Natural killer cell (primary cell): ENCODE data around the gene DCN. TPM values are rescaled to one million over a fixed set of nuclear protein-coding genes. Genes with fewer than 3 reads are reported as not detected.

Experiments used
- ATAC-seq, 3 donors: fragments of 150-1000 bp in 2 of 3; fragments of 200-7000 bp in 1 of 3; cut with Tn5 transposase; 1 replicate in 1 of 3; 2 replicates in 2 of 3; pipeline ENCODE4 v1.10.0; 2021; ENCODE audit warnings: mild to moderate bottlenecking in 2 of 3, moderate library complexity in 2 of 3
- DNase-seq, 2 donors: peaks; one replicate each; pipeline versions ENCODE4 v3.0.0 to v3.0.0-alpha.2; 2013 to 2021; ENCODE audit warnings: mixed read lengths in 1 of 2
- H3K27ac ChIP-seq: one replicate; pipeline ENCODE4 v1.5.1; 2013; ENCODE audit warnings: mild to moderate bottlenecking, low read length
- H3K27me3 ChIP-seq: one replicate; pipeline ENCODE4 v1.6.1; 2013; ENCODE audit warnings: low read length; ENCODE audit not compliant: control insufficient read depth, insufficient read depth
- H3K36me3 ChIP-seq: one replicate; pipeline ENCODE4 v1.6.1; 2013; ENCODE audit warnings: low read length; ENCODE audit not compliant: control insufficient read depth, insufficient read depth
- H3K4me1 ChIP-seq: one replicate; pipeline ENCODE4 v1.6.1; 2013; ENCODE audit warnings: low read length; ENCODE audit not compliant: control insufficient read depth, insufficient read depth
- H3K4me3 ChIP-seq: one replicate; pipeline ENCODE4 v1.5.1; 2013; ENCODE audit warnings: low read length
- H3K9me3 ChIP-seq: one replicate; pipeline ENCODE4 v1.6.1; 2013; ENCODE audit warnings: low read length; ENCODE audit not compliant: control insufficient read depth, insufficient read depth
- H3K27ac Mint-ChIP-seq, 2 donors: one replicate each; pipeline ENCODE4 v1.8.0; 2022; ENCODE audit warnings: mild to moderate bottlenecking in 2 of 2, mixed read lengths in 2 of 2, moderate library complexity in 1 of 2
- H3K27me3 Mint-ChIP-seq, 2 donors: one replicate each; pipeline ENCODE4 v1.8.0; 2022; ENCODE audit warnings: low read depth in 2 of 2, mixed read lengths in 2 of 2
- H3K36me3 Mint-ChIP-seq: one replicate; pipeline ENCODE4 v1.8.0; 2022; ENCODE audit warnings: mixed read lengths
- H3K4me1 Mint-ChIP-seq, 2 donors: one replicate each; pipeline ENCODE4 v1.8.0; 2022; ENCODE audit warnings: mixed read lengths in 2 of 2
- H3K4me3 Mint-ChIP-seq: one replicate; pipeline ENCODE4 v1.8.0; 2022; ENCODE audit warnings: mild to moderate bottlenecking, moderate library complexity, mixed read lengths
- H3K9me3 Mint-ChIP-seq, 2 donors: one replicate each; pipeline ENCODE4 v1.8.0; 2022; ENCODE audit warnings: mixed read lengths in 2 of 2
- WGBS: methylation state at CpG from one replicate; pipeline ENCODE4 v1.1.7; 2013; ENCODE audit warnings: missing lambda C conversion rate; ENCODE audit not compliant: insufficient coverage; 5-methylcytosine and 5-hydroxymethylcytosine counted together
- intact Hi-C: fragments of 100-400 bp; cut with micrococcal nuclease; formaldehyde crosslinking; loops from one replicate; pipeline ENCODE4 v1.14.2; 2022
- total RNA-seq, 4 donors: library from RNA; stranded (reverse); fragments of 120-200 nt in 1 of 4; gene quantifications; one replicate each; pipeline versions ENCODE4 v1.2.3 to v1.2.4, GENCODE V29; 2013 to 2022
- TF ChIP-seq, protein P1 (sequence below): fragments of 200-600 bp; IDR thresholded peaks from one replicate; pipeline ENCODE4 v1.8.0; 2022; ENCODE audit warnings: antibody characterized with exemption

DCN gene
- total RNA-seq, 3 donors from 2014 or later (not counting 1 experiment from before 2014, with no cell fraction given): 0.90 TPM; not detected in 2

DNA sequence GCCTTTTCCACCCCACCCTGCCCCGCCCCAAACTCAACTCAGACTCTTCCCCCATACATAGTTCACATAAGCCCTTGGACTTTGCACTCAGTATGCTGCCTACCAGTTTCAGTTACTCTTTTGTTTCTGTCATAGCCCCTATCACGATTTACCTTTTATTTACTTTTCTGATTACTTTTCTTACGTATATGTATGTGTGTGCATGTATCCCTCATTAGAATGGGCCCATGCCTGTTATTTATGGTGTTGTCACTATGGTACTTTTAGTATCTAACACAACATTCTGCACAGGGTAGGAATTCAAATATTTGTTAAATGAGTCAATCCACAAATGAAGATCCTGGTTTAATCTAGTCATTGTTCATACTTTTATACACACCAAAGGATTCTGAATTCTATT lies 54.9 kb downstream of the DCN start:
- Mint-ChIP-seq H3K9me3 (peaks cover 7 to 9% of the 10 kb centered on the region in 2 donors), H3K36me3 (no peaks in the 10 kb centered on the region), H3K27ac (no peak overlapping the region), H3K4me3 (no peak overlapping the region), H3K4me1 (no peaks in the 10 kb centered on the region), H3K27me3 (no peaks in the 10 kb centered on the region)
- WGBS: 73% methylated on average over 1 of the region's 3 CpGs
- Histone ChIP-seq H3K36me3 (no peaks in the 10 kb centered on the region), H3K4me1 (no peaks in the 10 kb centered on the region), H3K27me3 (no peaks in the 10 kb centered on the region), H3K27ac (no peak overlapping the region), H3K9me3 (no peaks in the 10 kb centered on the region), H3K4me3 (no peak overlapping the region)
- no peak for DNase-seq
- ATAC-seq: no peak
- TF ChIP-seq, protein P1, sequence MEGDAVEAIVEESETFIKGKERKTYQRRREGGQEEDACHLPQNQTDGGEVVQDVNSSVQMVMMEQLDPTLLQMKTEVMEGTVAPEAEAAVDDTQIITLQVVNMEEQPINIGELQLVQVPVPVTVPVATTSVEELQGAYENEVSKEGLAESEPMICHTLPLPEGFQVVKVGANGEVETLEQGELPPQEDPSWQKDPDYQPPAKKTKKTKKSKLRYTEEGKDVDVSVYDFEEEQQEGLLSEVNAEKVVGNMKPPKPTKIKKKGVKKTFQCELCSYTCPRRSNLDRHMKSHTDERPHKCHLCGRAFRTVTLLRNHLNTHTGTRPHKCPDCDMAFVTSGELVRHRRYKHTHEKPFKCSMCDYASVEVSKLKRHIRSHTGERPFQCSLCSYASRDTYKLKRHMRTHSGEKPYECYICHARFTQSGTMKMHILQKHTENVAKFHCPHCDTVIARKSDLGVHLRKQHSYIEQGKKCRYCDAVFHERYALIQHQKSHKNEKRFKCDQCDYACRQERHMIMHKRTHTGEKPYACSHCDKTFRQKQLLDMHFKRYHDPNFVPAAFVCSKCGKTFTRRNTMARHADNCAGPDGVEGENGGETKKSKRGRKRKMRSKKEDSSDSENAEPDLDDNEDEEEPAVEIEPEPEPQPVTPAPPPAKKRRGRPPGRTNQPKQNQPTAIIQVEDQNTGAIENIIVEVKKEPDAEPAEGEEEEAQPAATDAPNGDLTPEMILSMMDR: no peak
- intact Hi-C loops: no loop called here

DNA sequence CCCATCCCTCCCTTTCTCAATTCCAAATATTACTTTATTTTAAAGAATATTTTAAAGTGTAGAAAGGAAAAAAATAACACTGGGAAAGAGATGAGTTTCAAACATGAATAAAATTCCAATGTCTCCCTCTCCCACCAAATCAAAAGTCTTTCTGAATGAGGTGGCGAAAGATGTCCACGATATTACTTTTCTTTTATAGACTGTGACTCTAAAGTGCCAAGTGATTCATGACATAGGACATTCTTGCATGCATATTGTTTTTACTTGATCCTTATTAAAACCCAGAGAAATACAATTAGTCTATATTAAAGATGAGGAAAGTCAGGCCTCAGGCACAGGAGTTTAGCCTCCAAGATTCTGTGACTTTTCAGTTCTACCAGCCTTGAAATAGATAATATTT lies 55.3 kb downstream of the DCN start:
- intact Hi-C loops: no loop called here
- TF ChIP-seq, protein P1: no peak
- ATAC-seq (no peak), DNase-seq (no peak)
- Mint-ChIP-seq H3K27me3 (no peaks in the 10 kb centered on the region), H3K9me3 (peaks cover 7 to 9% of the 10 kb centered on the region in 2 donors), H3K4me1 (no peaks in the 10 kb centered on the region), H3K4me3 (no peak overlapping the region), H3K27ac (no peak overlapping the region), H3K36me3 (no peaks in the 10 kb centered on the region)
- Histone ChIP-seq H3K27ac (no peak overlapping the region), H3K36me3 (no peaks in the 10 kb centered on the region), H3K4me1 (no peaks in the 10 kb centered on the region), H3K27me3 (no peaks in the 10 kb centered on the region), H3K4me3 (no peak overlapping the region), H3K9me3 (no peaks in the 10 kb centered on the region)
- 86% methylated on average over 1 of the region's 2 CpGs for WGBS

DNA sequence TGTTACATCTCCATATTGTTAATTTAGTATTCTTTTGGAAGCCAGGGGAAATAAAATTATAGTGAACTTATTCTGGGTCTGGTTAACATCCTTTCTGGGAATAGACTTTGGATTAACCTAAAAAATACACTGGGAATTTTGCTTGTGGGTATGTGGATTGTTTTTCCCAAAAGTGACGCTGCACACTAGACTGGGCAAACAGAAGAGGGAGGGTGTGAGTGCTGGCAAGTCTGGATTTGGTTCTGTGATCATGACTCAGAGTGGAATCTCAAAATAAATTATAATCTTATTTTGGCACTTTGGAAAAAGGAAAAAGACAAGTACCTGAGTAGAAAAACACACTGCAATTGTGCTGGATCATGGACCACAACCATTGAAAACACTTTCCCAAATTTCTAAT lies 56.1 kb downstream of the DCN start:
- intact Hi-C loops: no loop called here
- TF ChIP-seq, protein P1: no peak
- ATAC-seq: no peak
- Mint-ChIP-seq H3K9me3 (peaks cover 7 to 9% of the 10 kb centered on the region in 2 donors), H3K36me3 (no peaks in the 10 kb centered on the region), H3K4me1 (no peaks in the 10 kb centered on the region), H3K27ac (no peak overlapping the region), H3K27me3 (no peaks in the 10 kb centered on the region), H3K4me3 (no peak overlapping the region)
- no peaks in the 10 kb centered on the region for H3K9me3 ChIP-seq
- no peaks in the 10 kb centered on the region for H3K27me3 ChIP-seq
- H3K4me3 ChIP-seq: no peak overlapping the region
- H3K36me3 ChIP-seq: no peaks in the 10 kb centered on the region
- 40% methylated on average over 1 of the region's 1 CpG for WGBS
- H3K4me1 ChIP-seq: no peaks in the 10 kb centered on the region
- H3K27ac ChIP-seq: no peak overlapping the region
- DNase-seq: no peak

DNA sequence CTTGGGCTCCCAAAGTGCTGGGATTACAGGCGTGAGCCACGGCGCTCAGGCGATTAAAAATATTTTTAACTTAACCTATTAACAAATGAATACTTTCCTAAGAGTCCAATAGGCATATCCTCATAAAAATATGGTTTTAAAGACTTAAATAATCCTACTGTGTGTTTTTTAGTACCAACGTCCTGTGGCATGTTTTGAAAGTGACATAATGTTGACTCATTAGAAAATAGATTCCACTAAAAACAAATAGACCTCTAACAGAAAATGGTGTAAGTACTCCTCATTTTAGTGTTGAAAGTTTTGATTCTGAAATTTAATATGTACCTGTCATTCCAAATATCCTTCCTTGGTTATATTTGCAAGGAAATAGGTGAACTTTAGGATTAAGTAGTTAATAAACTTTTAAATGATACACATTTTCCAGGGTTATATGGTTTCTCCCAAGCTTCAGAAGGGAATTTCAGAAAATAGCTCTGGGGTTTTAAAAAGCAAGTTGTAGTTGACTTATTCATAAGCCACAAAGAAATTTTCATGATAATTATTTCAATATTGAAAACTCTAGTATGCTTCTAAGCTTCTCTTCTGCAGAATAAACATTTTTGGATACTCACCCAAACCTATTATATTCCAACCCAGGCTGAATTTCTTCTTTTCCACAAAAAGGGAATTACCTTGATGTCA lies 59.2 kb downstream of the DCN start:
- WGBS: 90% methylated on average over 4 of the region's 5 CpGs
- Mint-ChIP-seq H3K27me3 (peaks cover 0 to 3% of the 10 kb centered on the region in 2 donors), H3K4me3 (no peak overlapping the region), H3K27ac (no peak overlapping the region), H3K36me3 (no peaks in the 10 kb centered on the region), H3K9me3 (peaks cover 0 to 2% of the 10 kb centered on the region in 2 donors), H3K4me1 (no peaks in the 10 kb centered on the region)
- DNase-seq (no peak), ATAC-seq (no peak)
- Histone ChIP-seq H3K4me3 (no peak overlapping the region), H3K36me3 (no peaks in the 10 kb centered on the region), H3K27ac (no peak overlapping the region), H3K27me3 (no peaks in the 10 kb centered on the region), H3K4me1 (no peaks in the 10 kb centered on the region), H3K9me3 (no peaks in the 10 kb centered on the region)
- intact Hi-C loops: no loop called here
- TF ChIP-seq, protein P1: no peak
